Hematopoietic multipotent progenitor cell treated with erythropoietin and hydrocortisone succinate and interleukin-3 and kit ligand, for 6 days (in vitro differentiated cells): ENCODE results near the gene ABCA4.
A peak's percentile ranks its signal among the peaks of the same experiment; 100 is the strongest.
"Not testable (repeated sequence)": the region's sequence is repeated elsewhere in the genome, so short reads cannot be mapped to it uniquely, and the experiment has no call there.

Experiments used
- DNase-seq: peaks from one replicate; pipeline ENCODE4 v3.0.0-alpha.2; 2015

Gene ABCA4

DNA sequence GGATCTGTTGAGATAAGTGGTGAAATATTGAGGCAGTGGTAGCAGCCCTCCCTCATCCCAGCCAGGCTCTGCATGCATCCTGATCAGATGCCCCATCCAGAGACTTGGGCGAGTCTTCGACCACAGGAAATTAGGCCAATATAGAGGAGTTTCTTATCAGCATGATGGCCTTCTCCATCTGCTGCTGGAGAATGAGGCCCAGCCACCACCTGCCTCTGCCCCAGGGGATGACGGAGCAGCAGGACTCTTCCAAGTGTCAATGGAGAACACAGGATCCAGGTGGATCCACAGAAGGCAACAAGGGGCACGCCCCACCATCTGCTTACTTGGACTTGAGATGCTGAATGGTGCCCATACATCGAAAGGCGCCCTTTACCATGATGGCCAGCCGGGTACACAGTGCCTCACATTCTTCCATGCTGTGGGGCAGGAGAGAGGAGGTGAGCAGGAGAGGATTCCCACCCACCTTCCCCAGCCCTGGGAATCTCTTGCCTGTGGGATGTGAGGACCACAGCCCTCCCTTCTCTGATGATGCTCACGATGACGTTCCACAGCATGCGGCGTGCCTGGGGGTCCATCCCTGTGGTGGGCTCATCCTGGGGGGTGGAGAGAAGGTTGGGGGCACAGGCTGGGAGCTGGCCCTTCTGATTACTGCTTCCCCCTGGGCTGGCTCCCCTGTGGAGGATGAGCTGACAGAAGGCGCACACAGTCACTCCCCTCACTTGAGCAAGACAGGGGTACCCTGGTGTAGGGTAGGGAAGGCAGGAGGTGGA lies 120.3 kb downstream of the ABCA4 start:
- peak; percentile 83 for DNase-seq

DNA sequence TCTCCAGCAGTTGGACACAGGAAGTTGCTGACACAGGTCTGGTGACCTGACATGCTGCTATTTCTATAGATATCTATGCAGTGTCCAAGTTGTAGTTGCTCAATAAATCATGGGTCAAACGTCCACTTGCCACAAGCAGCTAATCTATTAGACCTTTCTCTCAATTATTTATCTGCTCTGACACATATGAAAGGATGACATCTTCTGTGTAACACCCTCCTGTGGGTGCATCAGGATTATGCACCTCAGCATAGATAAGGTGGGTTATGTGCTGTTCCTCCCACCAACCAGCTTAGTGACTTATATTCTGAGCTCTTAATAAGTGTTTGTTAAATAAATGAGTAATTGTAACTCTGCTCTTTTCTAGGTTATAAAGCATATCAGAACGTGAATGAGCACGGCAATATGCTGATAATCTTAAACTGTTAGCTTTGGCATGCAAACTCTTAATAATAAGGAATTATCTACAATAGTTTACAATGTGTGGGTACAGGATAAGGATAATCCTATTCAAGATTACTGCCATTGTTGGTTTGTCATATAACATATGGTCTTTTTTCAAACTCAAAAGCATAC lies 121.0 kb downstream of the ABCA4 start:
- DNase-seq: peak; percentile 80

DNA sequence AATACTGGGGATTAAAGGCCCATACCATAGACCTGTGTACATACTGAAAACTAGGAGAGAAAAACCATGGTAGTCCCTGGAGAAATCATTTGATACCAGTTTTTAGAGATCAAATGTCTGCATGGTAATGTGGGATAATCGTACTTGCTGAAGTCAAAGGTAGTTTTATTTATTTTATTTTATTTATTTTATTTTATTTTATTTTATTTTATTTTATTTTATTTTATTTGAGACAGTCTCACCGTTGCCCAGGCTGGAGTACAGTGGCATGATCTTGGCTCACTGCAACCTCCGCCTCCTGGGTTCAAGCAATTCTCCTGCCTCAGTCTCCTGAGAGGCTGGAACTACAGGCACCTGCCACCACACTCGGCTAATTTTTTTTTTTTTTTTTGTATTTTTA lies 122.4 kb downstream of the ABCA4 start:
- not testable (repeated sequence) for DNase-seq

DNA sequence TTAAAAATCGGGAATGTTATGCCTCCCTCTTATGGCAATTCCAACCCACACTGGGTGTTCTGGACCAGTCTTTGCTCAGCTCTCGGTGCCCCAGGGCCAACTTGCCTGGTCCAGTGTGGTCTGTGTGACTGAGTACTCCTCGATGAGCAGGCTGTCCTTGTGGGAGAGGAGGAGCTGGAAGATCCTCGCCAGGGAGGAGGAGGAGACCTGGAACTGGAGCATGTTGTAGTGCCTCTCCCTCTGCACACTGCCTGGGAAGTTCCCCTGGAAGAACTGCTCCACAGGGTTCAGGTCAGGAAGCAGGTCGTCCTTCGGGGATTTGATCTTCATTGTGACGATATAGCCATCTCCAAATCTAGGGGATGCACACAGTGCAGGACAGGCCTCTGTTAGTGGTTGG lies 123.2 kb downstream of the ABCA4 start:
- no peak for DNase-seq

DNA sequence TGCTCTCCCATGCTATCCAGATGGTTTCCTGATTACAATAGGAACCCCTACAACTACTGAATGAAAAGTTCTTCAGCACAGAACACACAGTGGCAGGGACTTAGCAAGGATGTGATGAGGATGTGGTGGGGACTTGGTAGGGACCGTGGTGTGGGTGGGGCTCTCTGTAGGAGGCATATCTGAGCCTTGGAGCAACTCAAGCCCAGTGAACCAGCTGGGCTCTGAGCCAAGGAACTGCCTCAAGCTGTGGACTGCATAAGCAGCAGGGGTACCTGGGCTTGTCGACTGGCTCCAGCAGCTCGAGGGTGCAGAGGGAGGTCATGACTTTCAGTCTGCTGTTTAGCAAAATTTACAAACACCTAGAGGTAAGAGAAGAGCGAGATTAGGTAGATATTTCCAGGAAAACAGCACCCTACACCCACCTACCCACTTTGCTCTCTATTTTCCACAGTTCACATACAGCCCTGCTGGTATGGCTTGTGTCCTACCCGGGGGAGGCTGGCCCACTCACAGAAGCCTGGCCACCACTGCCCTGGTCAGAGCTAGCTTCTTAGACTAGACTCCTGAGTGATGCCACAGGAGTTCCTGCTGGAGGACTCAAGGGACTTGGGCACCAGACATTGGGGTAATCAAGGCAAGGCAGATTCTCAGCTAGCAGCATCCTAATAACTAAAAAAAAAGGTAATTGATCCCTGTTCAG lies 125.0 kb downstream of the ABCA4 start:
- DNase-seq: peak; percentile 88

DNA sequence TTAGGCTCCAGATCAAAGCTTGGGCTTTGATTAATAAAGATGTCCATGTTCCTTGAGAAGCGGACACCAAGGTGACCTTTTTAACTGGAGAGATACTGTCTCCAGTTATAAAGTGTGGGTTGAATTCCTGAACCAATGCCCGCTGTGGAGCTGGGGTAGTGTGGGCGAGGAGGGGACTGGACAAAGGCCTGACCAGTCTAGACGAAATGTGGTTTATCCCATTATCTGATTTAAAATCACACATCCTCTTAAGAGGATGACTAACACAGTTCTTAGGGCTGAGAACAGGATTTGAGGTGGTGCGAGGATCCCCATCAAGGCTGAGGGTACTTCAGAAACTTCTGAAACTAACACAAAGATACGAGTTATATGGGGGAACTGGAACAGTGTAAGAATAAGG lies 127.2 kb downstream of the ABCA4 start:
- no peak for DNase-seq

DNA sequence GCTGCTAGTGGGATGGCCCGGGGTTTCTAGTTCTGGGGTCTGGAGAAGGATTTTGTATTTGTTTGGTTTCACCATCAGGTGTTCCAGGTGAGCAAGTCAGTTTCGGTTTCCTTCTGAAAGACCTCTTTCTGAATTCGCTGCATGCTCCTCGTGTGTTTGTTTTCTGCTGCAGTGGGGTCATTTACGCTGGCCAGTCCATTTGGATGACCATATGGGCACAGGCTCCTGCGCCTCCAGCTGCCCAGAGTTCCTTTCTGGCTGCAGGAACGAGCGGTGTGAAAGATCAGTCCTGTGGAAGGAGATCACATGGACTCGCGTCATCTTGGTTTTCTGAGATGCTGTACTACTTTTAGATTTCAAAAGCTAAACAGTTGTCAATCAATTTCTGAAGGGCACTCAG lies 128.0 kb downstream of the ABCA4 start:
- DNase-seq: no peak

DNA sequence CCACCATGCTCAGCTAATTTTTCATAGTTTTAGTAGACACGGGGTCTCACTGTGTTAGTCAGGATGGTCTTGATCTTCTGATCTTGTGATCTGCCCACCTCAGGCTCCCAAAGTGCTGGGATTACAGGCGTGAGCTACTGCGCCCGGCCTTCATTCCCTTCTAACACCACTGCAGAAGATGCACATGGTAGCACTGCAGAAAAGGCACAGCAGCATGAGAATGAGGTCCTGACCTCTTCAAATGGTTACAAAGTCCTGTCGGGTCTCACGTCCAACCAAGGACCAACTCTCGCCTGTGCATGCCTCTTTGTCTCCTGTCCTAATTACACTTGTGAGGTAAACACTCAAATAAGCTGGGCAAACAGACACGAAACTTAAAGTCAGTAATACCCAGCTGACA lies 128.8 kb downstream of the ABCA4 start:
- no peak for DNase-seq

DNA sequence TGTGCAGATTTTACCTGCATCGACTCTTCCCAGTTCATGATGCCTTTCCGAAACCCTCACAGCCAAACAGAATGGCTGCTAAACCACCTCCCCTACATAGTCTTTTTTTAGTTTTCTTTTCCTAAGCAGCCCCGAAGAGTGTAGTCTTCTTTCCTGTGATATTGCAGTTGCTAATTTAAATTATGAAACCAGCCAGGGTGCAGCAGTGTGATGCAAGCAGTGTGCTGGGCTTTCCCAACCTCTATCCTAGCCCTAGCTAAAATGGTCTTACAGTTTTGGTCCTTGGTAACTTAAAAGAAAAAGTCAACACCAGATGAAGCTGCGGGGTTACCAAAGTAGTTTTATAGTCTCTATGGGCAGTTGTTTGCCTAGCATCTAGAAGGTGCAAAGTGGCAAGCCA lies 129.7 kb downstream of the ABCA4 start:
- no peak for DNase-seq

DNA sequence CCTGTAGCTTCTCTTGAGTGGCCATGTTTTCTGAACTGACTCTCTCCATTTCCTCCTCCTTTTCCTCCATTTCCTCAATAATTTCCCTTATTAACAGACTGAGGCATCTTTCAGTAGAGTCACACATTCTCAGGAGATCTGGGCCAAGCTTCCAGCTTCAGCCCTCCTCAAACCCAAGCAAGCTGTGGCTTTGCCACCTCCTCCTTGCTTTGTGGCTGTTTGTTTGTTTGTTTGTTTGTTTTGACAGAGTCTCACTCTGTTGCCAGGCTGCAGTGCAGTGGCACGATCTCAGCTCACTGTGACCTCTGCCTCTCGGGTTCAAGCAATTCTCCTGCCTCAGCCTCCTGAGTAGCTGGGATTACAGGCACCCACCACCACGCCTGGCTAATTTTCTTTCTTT lies 130.5 kb downstream of the ABCA4 start:
- DNase-seq: not testable (repeated sequence)

DNA sequence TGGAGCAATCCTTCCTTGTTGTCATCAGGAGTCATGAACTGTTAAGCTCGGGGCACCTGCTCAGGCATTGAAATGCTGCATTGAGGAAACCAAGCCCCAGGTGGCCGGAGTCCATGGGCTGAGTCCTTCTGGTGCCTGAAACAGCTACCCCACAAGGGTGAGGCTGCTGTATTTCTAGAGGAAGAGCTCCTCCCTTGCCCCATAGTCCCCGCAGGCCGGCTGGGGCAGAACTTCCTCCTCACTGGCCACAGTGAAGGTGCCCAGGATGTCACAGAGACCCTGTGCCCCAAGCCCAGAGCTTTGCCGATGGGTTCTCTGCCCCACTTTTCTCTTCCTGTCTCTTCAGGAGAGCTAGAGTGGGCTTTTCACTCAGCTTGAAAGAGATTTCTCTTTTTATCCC lies 130.9 kb downstream of the ABCA4 start:
- no peak for DNase-seq

DNA sequence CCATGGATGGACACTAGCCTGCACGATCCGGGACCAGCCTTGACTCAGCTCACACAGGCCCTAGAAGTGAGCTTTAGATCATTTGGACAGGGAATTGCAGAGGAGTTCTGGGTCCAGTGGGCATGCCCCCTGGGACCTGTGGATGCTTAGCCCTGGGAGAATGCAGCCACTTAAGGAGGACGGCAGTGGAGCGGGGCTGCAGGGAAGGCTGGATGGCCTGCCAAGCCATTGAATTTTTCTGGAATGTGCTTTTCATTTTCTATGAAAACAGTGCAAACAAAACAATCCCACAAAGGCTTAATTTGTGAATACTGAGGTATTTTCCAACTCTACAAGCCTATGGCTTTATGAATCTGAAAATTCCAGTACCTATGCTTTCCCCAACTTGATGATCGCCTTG lies 131.3 kb downstream of the ABCA4 start:
- no peak for DNase-seq

DNA sequence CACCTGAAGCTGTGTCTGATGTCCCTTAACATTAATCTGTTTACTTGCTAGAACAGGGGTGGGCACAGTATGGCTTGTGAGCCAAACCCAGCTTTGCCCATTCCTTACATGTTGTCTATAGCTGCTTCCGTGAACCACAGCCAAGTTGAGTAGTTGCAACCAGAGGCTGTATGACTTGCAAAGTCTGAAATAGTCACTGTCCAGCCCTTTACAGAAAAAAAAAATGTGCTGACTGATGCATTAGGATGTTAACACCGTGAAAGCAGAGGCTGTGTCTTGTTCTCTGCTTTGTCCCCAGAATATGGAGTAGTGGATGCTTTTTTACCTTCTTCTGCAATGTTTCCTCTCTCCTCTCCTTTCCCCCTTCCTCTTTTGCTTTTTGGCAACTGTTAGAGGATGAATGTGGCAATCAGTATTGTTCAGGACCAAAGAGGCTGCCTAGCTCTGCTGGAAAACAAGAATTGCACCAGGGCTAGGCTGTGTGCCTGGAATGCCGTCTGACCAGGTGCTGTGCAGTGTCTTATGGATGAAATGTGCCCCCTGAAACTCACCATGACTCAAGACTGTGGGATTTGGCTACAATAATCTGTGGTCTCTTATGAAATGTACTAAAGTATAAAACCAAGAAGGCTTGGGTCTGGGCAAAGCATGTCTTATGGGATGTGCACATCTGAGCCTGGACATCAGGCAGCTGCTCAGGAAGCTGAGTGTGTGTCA lies 132.2 kb downstream of the ABCA4 start:
- DNase-seq: no peak

DNA sequence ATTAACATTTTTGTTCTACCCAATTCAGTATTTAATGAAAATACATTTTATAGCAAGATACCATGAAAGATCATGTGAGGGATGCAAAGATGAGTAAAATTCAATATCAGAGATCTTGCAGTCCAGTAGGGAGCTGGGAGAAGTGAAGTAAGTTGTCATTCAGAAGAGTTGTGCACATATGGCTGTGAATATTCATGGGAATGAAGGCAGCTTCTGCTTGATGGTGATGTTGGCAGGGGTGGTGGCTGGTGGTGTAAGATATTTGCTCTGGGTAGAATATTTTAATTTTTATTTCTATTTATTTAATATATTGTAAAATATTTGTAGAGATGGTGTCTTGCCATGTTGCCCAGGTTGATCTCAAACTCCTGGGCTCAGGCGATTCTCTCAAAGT lies 139.7 kb downstream of the ABCA4 start:
- DNase-seq: no peak

DNA sequence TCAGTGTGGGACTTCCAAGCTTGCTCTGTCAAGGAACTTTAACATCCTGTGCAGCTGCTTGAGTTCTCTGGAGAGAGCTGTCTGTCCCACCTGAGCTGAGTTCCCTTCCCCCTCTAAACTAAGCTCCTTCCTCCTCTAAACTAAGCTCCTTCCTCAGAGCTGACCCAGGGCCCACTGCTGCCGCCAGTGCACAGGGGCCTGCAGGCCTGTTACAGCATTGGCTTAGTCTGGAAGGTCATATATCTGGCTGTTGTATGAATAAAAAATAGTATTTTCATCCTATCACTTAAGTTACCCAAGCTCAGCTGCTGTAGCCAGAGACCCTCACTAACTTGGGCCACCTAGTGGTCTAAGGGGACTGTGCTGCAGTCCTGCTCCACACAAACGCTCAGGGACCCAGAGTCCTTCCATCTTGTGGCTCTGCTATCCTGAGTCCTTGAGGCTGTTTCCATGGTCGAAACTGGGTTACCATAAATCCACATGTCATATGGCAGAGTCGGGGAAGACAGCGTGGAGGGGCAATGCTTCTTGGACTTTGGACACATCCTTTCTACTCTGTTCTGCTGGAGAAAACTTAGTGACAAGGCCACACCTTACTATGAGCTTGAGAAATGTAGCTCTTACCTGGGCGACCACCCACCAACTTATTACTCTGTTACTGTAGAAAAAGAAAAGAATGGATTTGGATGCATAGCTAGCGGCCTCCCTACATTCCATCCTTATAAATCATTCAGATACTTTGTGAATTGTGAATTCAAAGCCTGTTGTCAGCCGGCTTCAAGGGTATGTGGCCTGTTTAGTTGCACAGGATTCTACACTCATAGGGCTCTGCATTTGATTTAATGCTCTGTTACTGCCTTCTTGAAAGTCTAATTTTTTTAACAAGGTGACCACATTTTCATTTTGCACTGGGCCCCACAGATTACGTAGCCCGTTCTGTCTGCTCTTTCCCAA lies 140.4 kb downstream of the ABCA4 start:
- DNase-seq: peak; percentile 36

DNA sequence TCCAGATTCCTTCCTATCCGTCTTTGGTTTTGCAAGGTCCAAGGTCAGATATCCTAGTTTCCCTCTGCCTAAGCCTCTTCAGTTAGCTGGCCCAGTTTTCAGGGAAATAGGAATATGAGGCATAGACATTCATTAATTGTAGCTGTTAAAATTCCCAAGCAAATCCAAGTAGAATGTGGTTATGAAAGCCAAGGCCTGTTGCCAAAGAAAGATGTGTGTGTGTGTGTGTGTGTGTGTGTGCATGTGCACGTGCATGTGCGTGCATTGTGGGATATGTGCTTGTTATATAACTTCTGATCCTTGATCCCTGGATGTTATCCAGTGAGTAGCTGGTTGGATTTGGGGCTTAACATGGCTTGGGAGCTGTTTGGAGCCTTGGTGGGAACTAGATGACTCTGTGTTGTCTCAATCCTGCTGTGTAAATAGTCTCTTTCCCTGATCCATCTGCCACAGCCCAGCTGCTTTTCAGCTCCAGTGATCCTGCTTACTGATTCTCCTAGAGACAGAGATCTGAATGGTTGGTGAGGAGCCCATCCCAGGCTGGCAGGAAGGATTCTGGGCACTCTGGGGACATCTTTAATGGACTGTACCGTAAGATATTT lies 141.1 kb downstream of the ABCA4 start:
- DNase-seq: no peak

DNA sequence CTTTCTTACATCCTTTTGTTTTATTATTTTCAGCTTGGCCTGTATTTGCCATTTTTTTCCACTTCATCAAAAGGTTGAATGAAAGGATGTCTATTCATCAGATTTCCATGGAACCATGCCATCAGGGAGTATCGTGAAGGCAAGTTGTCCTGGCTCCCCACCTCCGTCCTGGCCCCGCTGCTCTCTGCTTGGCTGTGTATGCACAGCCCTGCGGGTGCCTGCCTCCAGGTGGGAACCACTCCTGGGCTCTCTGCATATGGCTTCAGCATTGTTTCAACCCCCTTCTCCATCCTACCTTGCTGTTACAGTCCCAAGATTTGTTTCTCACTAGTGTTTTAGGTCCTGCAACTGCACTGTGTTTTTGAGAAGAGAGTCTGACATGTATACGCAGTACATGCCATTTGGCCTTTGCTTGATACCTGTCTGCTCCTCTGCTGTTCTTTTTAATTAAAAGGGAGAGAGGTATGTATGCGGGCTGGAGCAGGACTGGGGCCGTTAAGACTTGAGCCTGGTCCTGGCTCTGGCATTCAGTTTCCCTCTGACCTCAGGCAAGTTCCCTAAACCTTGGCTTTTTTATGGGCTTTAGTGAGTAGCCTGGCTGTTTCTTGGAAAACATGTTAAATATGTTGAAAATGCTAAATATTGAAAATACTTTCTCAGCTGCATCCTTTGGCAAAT lies 141.8 kb downstream of the ABCA4 start:
- DNase-seq: no peak

DNA sequence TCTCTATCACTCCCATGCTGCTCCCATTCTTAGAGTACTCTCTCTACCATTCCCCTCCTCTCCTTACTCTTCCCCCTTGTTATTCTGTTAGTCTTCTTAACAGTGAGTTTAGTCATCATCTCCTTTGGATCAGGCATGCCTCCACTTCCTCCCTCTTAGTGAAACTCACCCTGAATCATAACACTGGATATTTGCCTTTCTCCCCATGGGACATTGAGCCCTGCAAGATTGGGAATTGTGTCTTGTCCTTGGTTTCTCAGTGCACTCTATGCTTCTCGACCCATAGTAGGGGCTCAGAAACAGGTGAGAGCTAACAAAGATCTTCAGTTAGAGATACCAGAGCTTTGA lies 143.4 kb downstream of the ABCA4 start:
- no peak for DNase-seq

DNA sequence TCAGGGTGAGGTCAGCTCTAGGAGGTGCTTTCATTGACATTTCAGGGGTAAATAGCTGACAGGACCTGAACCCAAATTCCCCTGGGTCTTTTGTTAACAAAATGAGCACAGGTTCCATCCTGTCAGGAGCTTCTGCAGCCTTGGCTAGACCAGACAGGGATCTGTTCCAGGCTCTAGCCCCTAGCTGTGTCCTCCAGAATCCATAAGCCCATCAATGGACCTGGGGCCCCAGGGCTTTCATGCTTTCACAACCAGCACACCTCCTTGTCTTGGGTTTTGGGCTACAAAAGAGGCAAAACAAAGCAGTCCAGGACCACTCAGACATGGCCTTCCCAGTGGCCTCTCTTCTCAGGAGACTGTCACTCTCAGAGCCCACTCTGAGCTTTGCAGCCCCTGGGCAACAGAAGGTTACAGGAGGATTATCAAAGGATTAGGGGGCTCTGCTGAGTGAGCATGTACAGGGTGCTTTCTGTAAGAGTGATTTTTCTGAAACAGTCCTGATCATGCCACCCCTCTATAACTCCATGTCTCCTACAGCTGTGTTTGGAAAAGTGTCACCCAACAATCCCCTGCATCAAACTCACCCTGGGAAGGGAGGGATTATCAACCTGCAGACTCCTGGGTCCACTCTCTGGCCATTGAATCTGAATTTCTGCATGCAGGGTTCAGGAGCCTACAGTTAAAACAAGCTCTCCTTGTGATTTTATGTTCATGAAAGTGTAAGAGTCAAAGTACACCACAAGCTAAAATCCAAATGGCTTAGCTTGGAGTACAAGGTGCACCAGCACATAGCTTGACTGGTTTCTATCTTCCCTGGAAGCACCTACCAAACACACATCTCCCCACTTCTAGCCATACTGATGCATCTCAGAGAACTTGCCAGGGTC lies 144.0 kb downstream of the ABCA4 start:
- DNase-seq: no peak

DNA sequence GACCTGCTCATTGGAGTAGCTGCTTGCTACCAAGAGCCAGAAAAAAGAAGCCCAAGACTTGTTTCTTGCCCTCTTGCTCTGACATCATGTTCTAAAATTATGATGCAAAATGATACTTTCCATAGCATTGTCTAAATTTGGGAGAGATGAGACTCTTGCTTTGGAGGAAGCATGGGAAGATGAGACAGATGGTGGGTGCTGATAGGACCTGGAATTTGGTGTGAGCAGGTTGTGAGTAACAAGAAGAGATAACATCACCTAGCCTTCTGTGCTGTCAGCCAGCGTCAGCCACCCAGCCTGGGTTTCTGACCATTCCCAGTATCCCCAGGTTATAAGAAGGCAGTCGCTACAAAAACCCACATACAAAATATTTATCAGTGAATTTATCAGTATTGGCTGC lies 144.7 kb downstream of the ABCA4 start:
- no peak for DNase-seq

DNA sequence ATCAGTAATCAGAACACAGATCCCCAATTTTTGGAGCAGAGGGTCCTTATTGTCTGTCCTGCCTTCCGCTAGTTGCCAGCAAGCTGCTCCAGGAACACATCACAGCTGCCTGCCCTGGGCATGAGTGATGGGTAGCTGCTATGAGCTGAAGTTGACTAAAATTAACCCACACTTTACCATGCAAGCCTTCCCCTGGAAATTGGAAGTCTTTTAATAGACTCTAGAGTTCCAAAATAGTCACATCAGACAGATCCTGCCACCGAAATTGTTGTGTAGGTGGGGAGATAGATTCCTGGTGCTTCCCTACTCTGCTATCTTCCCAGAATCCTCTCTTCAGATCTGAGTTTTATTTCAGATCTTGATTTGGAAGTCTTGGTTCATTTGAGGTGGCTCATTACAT lies 148.6 kb downstream of the ABCA4 start:
- DNase-seq: no peak
